WTC11 (cell line): ENCODE results near the gene CLDN19. TPM values are rescaled to one million over a fixed set of nuclear protein-coding genes. Genes with fewer than 3 reads are reported as not detected.

Experiments used
- ATAC-seq: fragments of 200-7000 bp; cut with Tn5 transposase; 2 replicates; pipeline ENCODE4 v1.10.0; 2021; ENCODE audit warnings: mild to moderate bottlenecking, moderate library complexity
- CTCF ChIA-PET: fragments of 300-600 bp; sonication (Branson Sonifier 250); formaldehyde crosslinking; loops from one replicate; lab custom pipeline; 2021; ENCODE audit warnings: antibody characterized with exemption; lab: Charles Lee
- POLR2A ChIA-PET: fragments of 350-600 bp; sonication (Branson Sonifier 250); formaldehyde crosslinking; loops from one replicate; lab custom pipeline; 2021; ENCODE audit warnings: antibody characterized with exemption; lab: Charles Lee
- DNase-seq: peaks from one replicate; pipeline ENCODE4 v3.0.0; 2021; ENCODE audit warnings: low spot score
- H3K27ac Mint-ChIP-seq: 2 replicates; pipeline ENCODE4 v1.8.0; 2021; ENCODE audit warnings: mixed read lengths
- H3K27me3 Mint-ChIP-seq: 2 replicates; pipeline ENCODE4 v1.8.0; 2021; ENCODE audit warnings: low read depth, mild to moderate bottlenecking, moderate library complexity, mixed read lengths
- H3K36me3 Mint-ChIP-seq: 2 replicates; pipeline ENCODE4 v1.8.0; 2021; ENCODE audit warnings: mixed read lengths
- H3K4me1 Mint-ChIP-seq: 2 replicates; pipeline ENCODE4 v1.8.0; 2022; ENCODE audit warnings: mixed read lengths
- H3K4me3 Mint-ChIP-seq: 2 replicates; pipeline ENCODE4 v1.8.0; 2021; ENCODE audit warnings: mild to moderate bottlenecking, moderate library complexity, mixed read lengths
- H3K9me3 Mint-ChIP-seq: 2 replicates; pipeline ENCODE4 v1.8.0; 2021; ENCODE audit warnings: mixed read lengths
- CBFB ChIP-seq: sonication (generic); formaldehyde crosslinking; IDR thresholded peaks from 2 replicates; pipeline ENCODE4 v1.8.1; 2022; ENCODE audit warnings: mild to moderate bottlenecking, low read depth, missing genetic modification reagents
- CREB1 ChIP-seq: sonication (generic); formaldehyde crosslinking; IDR thresholded peaks from 2 replicates; pipeline ENCODE4 v1.8.0; 2023; ENCODE audit warnings: mild to moderate bottlenecking, missing genetic modification reagents
- FOXP1 ChIP-seq: sonication (generic); formaldehyde crosslinking; IDR thresholded peaks from 2 replicates; pipeline ENCODE4 v1.8.0; 2022; ENCODE audit warnings: missing genetic modification reagents, mild to moderate bottlenecking, moderate library complexity, borderline replicate concordance
- IRF2 ChIP-seq: sonication (generic); formaldehyde crosslinking; IDR thresholded peaks from 2 replicates; pipeline ENCODE4 v1.8.0; 2022; ENCODE audit warnings: low read depth, missing genetic modification reagents, borderline replicate concordance
- MYBL2 ChIP-seq: sonication (generic); formaldehyde crosslinking; IDR thresholded peaks from 2 replicates; pipeline ENCODE4 v1.8.1; 2023; ENCODE audit warnings: mild to moderate bottlenecking, moderate library complexity, missing genetic modification reagents
- NFYB ChIP-seq: sonication (generic); formaldehyde crosslinking; conservative IDR thresholded peaks from 2 replicates; pipeline ENCODE4 v1.8.0; 2022; ENCODE audit warnings: low read depth, missing genetic modification reagents
- NR1H2 ChIP-seq: sonication (generic); formaldehyde crosslinking; IDR thresholded peaks from 2 replicates; pipeline ENCODE4 v1.9.0; 2021; ENCODE audit warnings: mild to moderate bottlenecking, moderate library complexity, missing genetic modification reagents
- OVOL2 ChIP-seq: fragments of 250-450 bp; sonication (Bioruptor Pico); IDR thresholded peaks from 2 replicates; pipeline ENCODE4 v1.9.0; 2021; ENCODE audit warnings: mild to moderate bottlenecking, borderline replicate concordance
- PRRX2 ChIP-seq: fragments of 250-450 bp; sonication (Bioruptor Pico); IDR thresholded peaks from 2 replicates; pipeline ENCODE4 v1.8.0; 2021; ENCODE audit warnings: mild to moderate bottlenecking
- RORB ChIP-seq: fragments of 250-450 bp; sonication (Bioruptor Pico); IDR thresholded peaks from 2 replicates; pipeline ENCODE4 v1.9.0; 2021; ENCODE audit warnings: mild to moderate bottlenecking
- TEAD4 ChIP-seq: sonication (generic); formaldehyde crosslinking; IDR thresholded peaks from 2 replicates; pipeline ENCODE4 v1.8.0; 2022; ENCODE audit warnings: mild to moderate bottlenecking, missing genetic modification reagents
- TP53 ChIP-seq: sonication (generic); formaldehyde crosslinking; IDR thresholded peaks from 2 replicates; pipeline ENCODE4 v1.8.1; 2023; ENCODE audit warnings: mild to moderate bottlenecking, missing genetic modification reagents
- ZBTB21 ChIP-seq: sonication (generic); formaldehyde crosslinking; IDR thresholded peaks from 2 replicates; pipeline ENCODE4 v1.8.1; 2023; ENCODE audit warnings: mild to moderate bottlenecking, missing genetic modification reagents, borderline replicate concordance
- ZNF263 ChIP-seq: sonication (generic); formaldehyde crosslinking; IDR thresholded peaks from 2 replicates; pipeline ENCODE4 v1.8.1; 2022; ENCODE audit warnings: low read depth, mild to moderate bottlenecking, moderate library complexity, missing genetic modification reagents
- ZNF396 ChIP-seq: fragments of 250-450 bp; sonication (Bioruptor Pico); IDR thresholded peaks from 2 replicates; pipeline ENCODE4 v1.8.0; 2021; ENCODE audit warnings: mild to moderate bottlenecking, moderate library complexity, borderline replicate concordance
- total RNA-seq: library from RNA; stranded (reverse); gene quantifications from 3 replicates; pipeline ENCODE4 v1.2.3, GENCODE V29; 2021
- TF ChIP-seq, protein P1 (sequence below): sonication (generic); formaldehyde crosslinking; IDR thresholded peaks from 2 replicates; pipeline ENCODE4 v1.8.1; 2022; ENCODE audit warnings: missing genetic modification reagents, borderline replicate concordance
- TF ChIP-seq, protein P2 (sequence below): sonication (generic); formaldehyde crosslinking; IDR thresholded peaks from 2 replicates; pipeline ENCODE4 v1.8.1; 2023; ENCODE audit warnings: mild to moderate bottlenecking, missing genetic modification reagents, borderline replicate concordance
- TF ChIP-seq, protein P3 (sequence below): sonication (generic); formaldehyde crosslinking; IDR thresholded peaks from 2 replicates; pipeline ENCODE4 v1.8.1; 2023; ENCODE audit warnings: mild to moderate bottlenecking, missing genetic modification reagents
- TF ChIP-seq, protein P4 (sequence below): sonication (generic); formaldehyde crosslinking; IDR thresholded peaks from 2 replicates; pipeline ENCODE4 v1.8.1; 2022; ENCODE audit warnings: low read depth, missing genetic modification reagents, borderline replicate concordance
- TF ChIP-seq, protein P5 (sequence below): sonication (generic); formaldehyde crosslinking; IDR thresholded peaks from 2 replicates; pipeline ENCODE4 v1.8.0; 2023; ENCODE audit warnings: missing genetic modification reagents

CLDN19 gene
- total RNA-seq, 1 experiment from 2014 or later, result 8.1 TPM

DNA sequence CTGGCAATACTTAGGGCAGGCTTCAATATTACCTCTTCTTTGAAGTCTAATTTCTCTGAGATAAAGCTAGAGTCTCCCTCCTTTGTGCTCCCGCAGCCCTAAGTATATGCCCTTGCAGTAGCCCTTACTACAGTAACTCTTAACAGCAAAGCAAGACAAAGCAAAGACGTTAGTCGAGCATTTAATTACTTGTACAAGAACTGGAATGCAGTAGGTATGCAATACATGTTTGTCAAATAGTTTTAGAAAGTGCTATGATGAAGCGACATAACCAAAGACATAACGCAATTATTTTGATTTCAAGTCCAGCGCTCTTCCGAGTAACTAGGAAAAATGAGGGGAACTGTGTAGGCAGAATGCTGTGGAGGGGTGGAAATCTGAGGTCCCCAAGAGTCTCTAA, 25.2 kb upstream of the CLDN19 start:
- ChIA-PET POLR2A (interaction anchor here (0.9 to 2.9 kb wide), 3 partner anchors 8 to 431 kb away, joined by 3 to 9 read pairs (median 9); partner anchors contain the start of gene YBX1), CTCF (interaction anchor here (0.9 to 3.7 kb wide), 16 partner anchors 8 to 308 kb away, joined by 3 to 42 read pairs (median 9); partner anchors contain the start of genes CCDC30, CLDN19, ERMAP and ZNF691)
- H3K27ac Mint-ChIP-seq, result no peak overlapping the region
- TF ChIP-seq ZNF263 (CRISPR knock-in tag), result no peak
- no peak for TF ChIP-seq RORB (CRISPR knock-in tag)
- TF ChIP-seq ZNF396 (CRISPR knock-in tag), result no peak
- no peak for TF ChIP-seq MYBL2 (CRISPR knock-in tag)
- no peak for TF ChIP-seq FOXP1 (CRISPR knock-in tag)
- no peak for TF ChIP-seq TEAD4 (CRISPR knock-in tag)
- TF ChIP-seq TP53 (CRISPR knock-in tag), result no peak
- no peak for TF ChIP-seq NFYB
- TF ChIP-seq, protein P1, sequence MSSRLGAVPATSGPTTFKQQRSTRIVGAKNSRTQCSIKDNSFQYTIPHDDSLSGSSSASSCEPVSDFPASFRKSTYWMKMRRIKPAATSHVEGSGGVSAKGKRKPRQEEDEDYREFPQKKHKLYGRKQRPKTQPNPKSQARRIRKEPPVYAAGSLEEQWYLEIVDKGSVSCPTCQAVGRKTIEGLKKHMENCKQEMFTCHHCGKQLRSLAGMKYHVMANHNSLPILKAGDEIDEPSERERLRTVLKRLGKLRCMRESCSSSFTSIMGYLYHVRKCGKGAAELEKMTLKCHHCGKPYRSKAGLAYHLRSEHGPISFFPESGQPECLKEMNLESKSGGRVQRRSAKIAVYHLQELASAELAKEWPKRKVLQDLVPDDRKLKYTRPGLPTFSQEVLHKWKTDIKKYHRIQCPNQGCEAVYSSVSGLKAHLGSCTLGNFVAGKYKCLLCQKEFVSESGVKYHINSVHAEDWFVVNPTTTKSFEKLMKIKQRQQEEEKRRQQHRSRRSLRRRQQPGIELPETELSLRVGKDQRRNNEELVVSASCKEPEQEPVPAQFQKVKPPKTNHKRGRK, result no peak
- TF ChIP-seq PRRX2 (CRISPR knock-in tag), result no peak
- no peak for TF ChIP-seq NR1H2 (CRISPR knock-in tag)
- TF ChIP-seq, protein P2, sequence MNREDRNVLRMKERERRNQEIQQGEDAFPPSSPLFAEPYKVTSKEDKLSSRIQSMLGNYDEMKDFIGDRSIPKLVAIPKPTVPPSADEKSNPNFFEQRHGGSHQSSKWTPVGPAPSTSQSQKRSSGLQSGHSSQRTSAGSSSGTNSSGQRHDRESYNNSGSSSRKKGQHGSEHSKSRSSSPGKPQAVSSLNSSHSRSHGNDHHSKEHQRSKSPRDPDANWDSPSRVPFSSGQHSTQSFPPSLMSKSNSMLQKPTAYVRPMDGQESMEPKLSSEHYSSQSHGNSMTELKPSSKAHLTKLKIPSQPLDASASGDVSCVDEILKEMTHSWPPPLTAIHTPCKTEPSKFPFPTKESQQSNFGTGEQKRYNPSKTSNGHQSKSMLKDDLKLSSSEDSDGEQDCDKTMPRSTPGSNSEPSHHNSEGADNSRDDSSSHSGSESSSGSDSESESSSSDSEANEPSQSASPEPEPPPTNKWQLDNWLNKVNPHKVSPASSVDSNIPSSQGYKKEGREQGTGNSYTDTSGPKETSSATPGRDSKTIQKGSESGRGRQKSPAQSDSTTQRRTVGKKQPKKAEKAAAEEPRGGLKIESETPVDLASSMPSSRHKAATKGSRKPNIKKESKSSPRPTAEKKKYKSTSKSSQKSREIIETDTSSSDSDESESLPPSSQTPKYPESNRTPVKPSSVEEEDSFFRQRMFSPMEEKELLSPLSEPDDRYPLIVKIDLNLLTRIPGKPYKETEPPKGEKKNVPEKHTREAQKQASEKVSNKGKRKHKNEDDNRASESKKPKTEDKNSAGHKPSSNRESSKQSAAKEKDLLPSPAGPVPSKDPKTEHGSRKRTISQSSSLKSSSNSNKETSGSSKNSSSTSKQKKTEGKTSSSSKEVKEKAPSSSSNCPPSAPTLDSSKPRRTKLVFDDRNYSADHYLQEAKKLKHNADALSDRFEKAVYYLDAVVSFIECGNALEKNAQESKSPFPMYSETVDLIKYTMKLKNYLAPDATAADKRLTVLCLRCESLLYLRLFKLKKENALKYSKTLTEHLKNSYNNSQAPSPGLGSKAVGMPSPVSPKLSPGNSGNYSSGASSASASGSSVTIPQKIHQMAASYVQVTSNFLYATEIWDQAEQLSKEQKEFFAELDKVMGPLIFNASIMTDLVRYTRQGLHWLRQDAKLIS (CRISPR knock-in tag), result no peak
- no peak for TF ChIP-seq OVOL2
- TF ChIP-seq, protein P3, sequence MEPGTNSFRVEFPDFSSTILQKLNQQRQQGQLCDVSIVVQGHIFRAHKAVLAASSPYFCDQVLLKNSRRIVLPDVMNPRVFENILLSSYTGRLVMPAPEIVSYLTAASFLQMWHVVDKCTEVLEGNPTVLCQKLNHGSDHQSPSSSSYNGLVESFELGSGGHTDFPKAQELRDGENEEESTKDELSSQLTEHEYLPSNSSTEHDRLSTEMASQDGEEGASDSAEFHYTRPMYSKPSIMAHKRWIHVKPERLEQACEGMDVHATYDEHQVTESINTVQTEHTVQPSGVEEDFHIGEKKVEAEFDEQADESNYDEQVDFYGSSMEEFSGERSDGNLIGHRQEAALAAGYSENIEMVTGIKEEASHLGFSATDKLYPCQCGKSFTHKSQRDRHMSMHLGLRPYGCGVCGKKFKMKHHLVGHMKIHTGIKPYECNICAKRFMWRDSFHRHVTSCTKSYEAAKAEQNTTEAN (CRISPR knock-in tag), result no peak
- no peak for TF ChIP-seq CBFB
- TF ChIP-seq, protein P4, sequence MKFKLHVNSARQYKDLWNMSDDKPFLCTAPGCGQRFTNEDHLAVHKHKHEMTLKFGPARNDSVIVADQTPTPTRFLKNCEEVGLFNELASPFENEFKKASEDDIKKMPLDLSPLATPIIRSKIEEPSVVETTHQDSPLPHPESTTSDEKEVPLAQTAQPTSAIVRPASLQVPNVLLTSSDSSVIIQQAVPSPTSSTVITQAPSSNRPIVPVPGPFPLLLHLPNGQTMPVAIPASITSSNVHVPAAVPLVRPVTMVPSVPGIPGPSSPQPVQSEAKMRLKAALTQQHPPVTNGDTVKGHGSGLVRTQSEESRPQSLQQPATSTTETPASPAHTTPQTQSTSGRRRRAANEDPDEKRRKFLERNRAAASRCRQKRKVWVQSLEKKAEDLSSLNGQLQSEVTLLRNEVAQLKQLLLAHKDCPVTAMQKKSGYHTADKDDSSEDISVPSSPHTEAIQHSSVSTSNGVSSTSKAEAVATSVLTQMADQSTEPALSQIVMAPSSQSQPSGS (CRISPR knock-in tag), result no peak
- no peak for TF ChIP-seq ZBTB21
- TF ChIP-seq CREB1 (CRISPR knock-in tag), result no peak
- no peak for TF ChIP-seq IRF2 (CRISPR knock-in tag)
- TF ChIP-seq, protein P5, sequence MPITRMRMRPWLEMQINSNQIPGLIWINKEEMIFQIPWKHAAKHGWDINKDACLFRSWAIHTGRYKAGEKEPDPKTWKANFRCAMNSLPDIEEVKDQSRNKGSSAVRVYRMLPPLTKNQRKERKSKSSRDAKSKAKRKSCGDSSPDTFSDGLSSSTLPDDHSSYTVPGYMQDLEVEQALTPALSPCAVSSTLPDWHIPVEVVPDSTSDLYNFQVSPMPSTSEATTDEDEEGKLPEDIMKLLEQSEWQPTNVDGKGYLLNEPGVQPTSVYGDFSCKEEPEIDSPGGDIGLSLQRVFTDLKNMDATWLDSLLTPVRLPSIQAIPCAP (CRISPR knock-in tag), result no peak
- no peaks in the 10 kb centered on the region for H3K27me3 Mint-ChIP-seq
- ATAC-seq, result no peak
- DNase-seq, result no peak
- H3K4me1 Mint-ChIP-seq, result peaks cover 11% of the 10 kb centered on the region
- no peak overlapping the region for H3K4me3 Mint-ChIP-seq
- no peaks in the 10 kb centered on the region for H3K9me3 Mint-ChIP-seq
- peaks cover 12% of the 10 kb centered on the region for H3K36me3 Mint-ChIP-seq
